Loucy (cell line): ENCODE results near the gene ADARB2.
"Not testable (repeated sequence)": the region's sequence is repeated elsewhere in the genome, so short reads cannot be mapped to it uniquely, and the experiment has no call there.

ENCODE experiments used
- H2AFZ ChIP-seq: fragments of 200-600 bp; sonication (generic); 2 replicates; pipeline ENCODE4 v1.6.0; 2016; ENCODE audit warnings: antibody characterized with exemption, mild to moderate bottlenecking, low read length, moderate library complexity
- H3F3A ChIP-seq: fragments of 200-600 bp; 2 replicates; pipeline ENCODE4 v1.6.0; 2016; ENCODE audit warnings: antibody characterized with exemption, low read depth, mild to moderate bottlenecking
- H3K27me3 ChIP-seq: fragments of 200-600 bp; sonication (generic); 2 replicates; pipeline ENCODE4 v1.6.1; 2014; ENCODE audit warnings: low read length, mild to moderate bottlenecking; ENCODE audit not compliant: insufficient read depth, poor library complexity, severe bottlenecking
- H3K36me3 ChIP-seq: fragments of 200-600 bp; sonication (generic); 2 replicates; pipeline ENCODE4 v1.6.1; 2016; ENCODE audit warnings: low read length; ENCODE audit not compliant: insufficient read depth
- H3K4me1 ChIP-seq: fragments of 200-600 bp; sonication (generic); 2 replicates; pipeline ENCODE4 v1.5.1; 2014; ENCODE audit warnings: low read length, mild to moderate bottlenecking; ENCODE audit not compliant: insufficient read depth, poor library complexity, severe bottlenecking
- H3K4me2 ChIP-seq: fragments of 200-600 bp; sonication (generic); 2 replicates; pipeline ENCODE4 v1.6.0; 2014; ENCODE audit warnings: antibody characterized with exemption, low read length, low read depth, mild to moderate bottlenecking; ENCODE audit not compliant: poor library complexity, severe bottlenecking
- H3K4me3 ChIP-seq: fragments of 200-600 bp; sonication (generic); 2 replicates; pipeline ENCODE4 v1.5.1; 2014; ENCODE audit warnings: low read length, mild to moderate bottlenecking, mixed read lengths; ENCODE audit not compliant: poor library complexity, severe bottlenecking
- H3K79me2 ChIP-seq: fragments of 200-600 bp; sonication (generic); 2 replicates; pipeline ENCODE4 v1.6.1; 2014; ENCODE audit warnings: low read length; ENCODE audit not compliant: insufficient read depth
- H3K9ac ChIP-seq: fragments of 200-600 bp; sonication (generic); 2 replicates; pipeline ENCODE4 v1.6.0; 2014; ENCODE audit warnings: mild to moderate bottlenecking, low read depth, low read length, moderate library complexity; ENCODE audit not compliant: poor library complexity, severe bottlenecking
- H3K9me2 ChIP-seq: fragments of 200-600 bp; sonication (generic); replicated peaks from 2 replicates; pipeline ENCODE4 v1.6.1; 2016; ENCODE audit warnings: low read depth, low read length, mixed read lengths
- H3K9me3 ChIP-seq: fragments of 200-600 bp; sonication (generic); 2 replicates; pipeline ENCODE4 v1.6.1; 2014; ENCODE audit warnings: mild to moderate bottlenecking, antibody characterized with exemption, low read length, low read depth; ENCODE audit not compliant: insufficient read depth
- H4K20me1 ChIP-seq: fragments of 200-600 bp; sonication (generic); 2 replicates; pipeline ENCODE4 v1.6.0; 2014; ENCODE audit warnings: antibody characterized with exemption, low read length, mild to moderate bottlenecking; ENCODE audit not compliant: insufficient read depth, poor library complexity, severe bottlenecking
- EZH2phosphoT487 ChIP-seq: fragments of 200-600 bp; IDR thresholded peaks from 2 replicates; pipeline ENCODE4 v1.6.1; 2018; ENCODE audit warnings: antibody characterized with exemption, mild to moderate bottlenecking, moderate library complexity, borderline replicate concordance
- TF ChIP-seq, protein P1 (sequence below): fragments of 200-600 bp; sonication (generic); conservative IDR thresholded peaks from 2 replicates; pipeline ENCODE4 v1.5.1; 2014; ENCODE audit warnings: mild to moderate bottlenecking, antibody characterized with exemption, low read length

The ADARB2 gene

DNA sequence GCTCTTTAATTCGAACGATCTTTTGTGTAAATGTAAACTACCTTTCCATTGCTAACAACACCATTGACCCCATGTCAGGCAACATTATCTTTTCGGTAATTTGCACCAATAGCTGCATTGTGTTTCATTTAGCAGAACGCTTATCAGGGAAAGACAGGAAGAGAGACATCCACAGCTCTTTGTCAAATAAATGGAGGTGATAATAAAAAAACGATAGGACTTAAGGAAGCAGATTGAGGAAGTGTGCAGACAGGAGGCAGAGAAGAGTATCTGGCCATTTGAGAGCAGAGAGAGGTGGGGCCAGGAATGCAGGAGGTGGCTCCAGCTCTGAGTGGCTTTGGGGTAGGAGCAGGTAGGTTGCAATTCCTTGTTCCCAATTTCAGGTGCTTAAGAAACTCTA, 37.5 kb upstream of the ADARB2 start:
- TF ChIP-seq EZH2phosphoT487 = no peak
- TF ChIP-seq, protein P1, sequence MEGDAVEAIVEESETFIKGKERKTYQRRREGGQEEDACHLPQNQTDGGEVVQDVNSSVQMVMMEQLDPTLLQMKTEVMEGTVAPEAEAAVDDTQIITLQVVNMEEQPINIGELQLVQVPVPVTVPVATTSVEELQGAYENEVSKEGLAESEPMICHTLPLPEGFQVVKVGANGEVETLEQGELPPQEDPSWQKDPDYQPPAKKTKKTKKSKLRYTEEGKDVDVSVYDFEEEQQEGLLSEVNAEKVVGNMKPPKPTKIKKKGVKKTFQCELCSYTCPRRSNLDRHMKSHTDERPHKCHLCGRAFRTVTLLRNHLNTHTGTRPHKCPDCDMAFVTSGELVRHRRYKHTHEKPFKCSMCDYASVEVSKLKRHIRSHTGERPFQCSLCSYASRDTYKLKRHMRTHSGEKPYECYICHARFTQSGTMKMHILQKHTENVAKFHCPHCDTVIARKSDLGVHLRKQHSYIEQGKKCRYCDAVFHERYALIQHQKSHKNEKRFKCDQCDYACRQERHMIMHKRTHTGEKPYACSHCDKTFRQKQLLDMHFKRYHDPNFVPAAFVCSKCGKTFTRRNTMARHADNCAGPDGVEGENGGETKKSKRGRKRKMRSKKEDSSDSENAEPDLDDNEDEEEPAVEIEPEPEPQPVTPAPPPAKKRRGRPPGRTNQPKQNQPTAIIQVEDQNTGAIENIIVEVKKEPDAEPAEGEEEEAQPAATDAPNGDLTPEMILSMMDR = no peak
- Histone ChIP-seq H3K79me2 (no peaks in the 10 kb centered on the region), H3K9me3 (no peaks in the 10 kb centered on the region), H3F3A (no peaks in the 10 kb centered on the region), H3K4me2 (no peak overlapping the region), H2AFZ (no peak overlapping the region), H3K4me3 (no peak overlapping the region), H4K20me1 (no peaks in the 10 kb centered on the region), H3K9ac (no peak overlapping the region), H3K4me1 (no peaks in the 10 kb centered on the region), H3K36me3 (no peaks in the 10 kb centered on the region), H3K27me3 (no peaks in the 10 kb centered on the region), H3K9me2 (no peaks in the 10 kb centered on the region)

DNA sequence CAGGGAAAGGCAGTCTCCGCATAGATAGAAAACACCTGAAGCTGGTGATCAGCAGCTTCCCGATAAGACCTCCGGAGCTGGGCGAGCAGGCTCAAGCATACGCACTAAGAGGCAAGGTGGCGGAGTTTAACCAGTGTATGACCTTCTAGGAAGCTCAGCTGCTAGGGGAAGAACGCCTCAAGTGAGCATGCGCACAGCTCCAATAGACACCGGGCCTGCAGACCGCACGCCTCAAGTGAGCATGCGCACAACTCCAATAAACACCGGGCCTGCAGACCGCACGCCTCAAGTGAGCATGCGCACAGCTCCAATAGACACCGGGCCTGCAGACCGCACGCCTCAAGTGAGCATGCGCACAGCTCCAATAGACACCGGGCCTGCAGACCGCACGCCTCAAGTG, 35.9 kb upstream of the ADARB2 start:
- not testable (repeated sequence) for H3K27me3 ChIP-seq, H2AFZ ChIP-seq, H3K79me2 ChIP-seq, H4K20me1 ChIP-seq, H3K9me3 ChIP-seq, H3K4me3 ChIP-seq, H3K9me2 ChIP-seq, H3K4me2 ChIP-seq, H3K9ac ChIP-seq, H3K36me3 ChIP-seq, H3F3A ChIP-seq, H3K4me1 ChIP-seq

DNA sequence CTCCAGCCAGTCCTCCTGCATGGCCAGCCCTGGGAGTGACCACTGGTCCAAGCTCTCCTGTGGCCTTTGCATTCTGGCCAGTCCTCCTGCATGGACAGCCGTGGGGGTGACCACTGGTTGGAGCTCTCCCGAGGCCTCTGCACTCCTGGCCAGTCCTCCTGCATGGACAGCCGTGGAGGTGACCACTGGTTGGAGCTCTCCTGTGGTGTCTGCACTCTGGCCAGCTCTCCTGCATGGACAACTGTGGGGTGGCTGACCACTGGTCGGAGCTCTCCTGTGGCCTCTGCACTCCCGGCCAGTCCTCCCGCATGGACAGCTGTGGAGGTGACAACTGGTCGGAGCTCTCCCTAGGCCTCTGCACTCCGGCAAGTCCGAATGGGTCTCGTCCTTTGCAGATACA, 28.7 kb upstream of the ADARB2 start:
- Histone ChIP-seq H4K20me1 (no peaks in the 10 kb centered on the region), H3K9me2 (no peaks in the 10 kb centered on the region), H3K79me2 (no peaks in the 10 kb centered on the region), H3K27me3 (no peaks in the 10 kb centered on the region), H3K36me3 (no peaks in the 10 kb centered on the region), H3F3A (no peaks in the 10 kb centered on the region), H3K9ac (no peak overlapping the region), H3K9me3 (no peaks in the 10 kb centered on the region), H3K4me3 (no peak overlapping the region), H3K4me1 (no peaks in the 10 kb centered on the region), H3K4me2 (no peak overlapping the region), H2AFZ (no peak overlapping the region)
- TF ChIP-seq, protein P1 = no peak
- no peak for TF ChIP-seq EZH2phosphoT487

DNA sequence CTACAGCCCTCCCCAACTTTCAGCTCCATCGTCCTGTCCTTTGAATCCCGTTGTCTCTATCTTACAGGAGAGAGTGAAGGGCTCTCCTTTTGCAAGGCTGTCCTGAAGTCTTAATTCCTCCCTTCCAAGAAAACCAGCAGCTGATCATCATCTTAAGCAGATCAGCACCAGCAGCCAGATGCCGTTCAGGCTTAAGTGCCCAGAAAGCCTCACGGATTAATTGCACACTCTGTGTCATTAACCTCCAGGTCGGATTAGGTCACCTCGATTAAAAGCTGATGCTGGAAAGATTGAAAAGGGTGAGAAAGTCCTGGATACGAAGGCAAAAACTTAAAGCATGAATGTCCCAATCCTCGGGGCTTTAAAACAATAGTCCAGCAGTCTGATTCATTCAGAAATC, 24.8 kb upstream of the ADARB2 start:
- no peak for TF ChIP-seq EZH2phosphoT487
- TF ChIP-seq, protein P1 = no peak
- Histone ChIP-seq H3K9me3 (peaks cover 10% of the 10 kb centered on the region; the same call in 1 of the 2 replicates), H3F3A (no peaks in the 10 kb centered on the region), H3K27me3 (no peaks in the 10 kb centered on the region), H2AFZ (no peak overlapping the region), H3K9me2 (no peaks in the 10 kb centered on the region), H3K4me2 (no peak overlapping the region), H3K4me1 (no peaks in the 10 kb centered on the region), H3K36me3 (no peaks in the 10 kb centered on the region), H4K20me1 (no peaks in the 10 kb centered on the region), H3K9ac (no peak overlapping the region), H3K79me2 (no peaks in the 10 kb centered on the region), H3K4me3 (no peak overlapping the region)
